ENCODE data around the gene STAT4. TPM values are rescaled to one million over a fixed set of nuclear protein-coding genes. Genes with fewer than 3 reads are reported as not detected.

The STAT4 gene
- total and polyA plus RNA-seq, 4 donors, result 0.85 to 7.9 (median 3.2) TPM

DNA sequence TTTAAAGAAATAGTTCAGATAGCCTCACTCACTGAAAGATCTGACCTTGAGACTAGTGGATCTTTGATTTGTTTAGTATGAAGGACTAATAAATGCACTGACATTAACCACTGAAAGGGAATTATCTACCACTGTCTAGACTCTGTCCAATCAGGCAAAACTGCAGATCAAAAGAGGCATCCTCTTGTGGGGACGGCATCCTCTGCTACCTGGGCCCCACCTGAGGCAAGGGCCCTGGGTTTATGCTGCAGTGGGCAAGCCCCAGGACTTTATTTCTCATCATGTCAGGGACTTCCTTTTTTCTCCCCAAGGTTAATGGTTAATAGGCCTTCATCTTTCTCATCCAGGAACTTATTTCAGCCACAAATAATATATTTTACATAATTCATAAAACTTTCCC, 169.1 kb downstream of the STAT4 start:
- Histone ChIP-seq H3K36me3 (ENCODE audit: control insufficient read depth in 4 of 4, insufficient read depth in 3 of 4, low read depth in 1 of 4, low read length in 3 of 4) (peaks cover 14 to 97% (median 84%) of the 10 kb centered on the region in 4 donors), H3K4me3 (ENCODE audit: low read depth in 1 of 3, low read length in 3 of 3) (no peak overlapping the region), H3K27ac (ENCODE audit: low read depth in 1 of 2, low read length in 2 of 2) (no peak overlapping the region), H3K27me3 (ENCODE audit: control insufficient read depth in 4 of 4, insufficient read depth in 4 of 4, low read length in 3 of 4) (no peaks in the 10 kb centered on the region), H3K9ac (ENCODE audit: low read depth in 1 of 2, low read length in 2 of 2) (no peak overlapping the region), H3K9me3 (ENCODE audit: control insufficient read depth in 4 of 4, low read length in 3 of 4) (no peaks in the 10 kb centered on the region), H3K4me1 (ENCODE audit: control insufficient read depth in 4 of 4, insufficient read depth in 4 of 4, low read length in 3 of 4) (peaks cover 0 to 7% (median 4%) of the 10 kb centered on the region in 4 donors)
- WGBS, result 100% methylated on average over 1 of the region's 1 CpG
- no peak for DNase-seq (ENCODE audit: low spot score)
- no peak for TF ChIP-seq GABPA (IDR thresholded peaks at IDR 0.05 in 1 of 2, conservative IDR thresholded peaks at IDR 0.05 in 1 of 2)
- no peak for TF ChIP-seq HNF4G (IDR thresholded peaks at IDR 0.05)

DNA sequence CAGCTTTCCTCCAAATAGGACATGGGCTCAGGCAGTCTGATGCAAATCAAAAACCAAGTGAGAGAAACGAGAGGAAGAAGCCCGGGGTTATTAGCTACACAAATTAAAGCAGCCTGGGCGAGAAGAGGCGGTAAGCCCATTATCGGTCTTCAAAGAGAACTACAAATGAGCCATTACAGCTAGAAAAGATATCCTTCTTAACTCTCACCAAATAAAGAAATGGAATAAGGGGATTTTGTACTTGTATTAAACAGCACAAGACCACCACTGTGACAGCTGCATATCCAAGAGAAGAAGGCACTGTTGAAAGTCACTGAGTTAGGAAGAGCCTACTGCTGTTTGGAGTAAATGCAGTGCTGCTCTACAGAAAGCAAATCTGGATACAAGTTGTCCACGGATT, 169.5 kb downstream of the STAT4 start:
- no peaks in the 10 kb centered on the region for H3K27me3 ChIP-seq (ENCODE audit: control insufficient read depth in 4 of 4, insufficient read depth in 4 of 4, low read length in 3 of 4)
- H3K36me3 ChIP-seq (ENCODE audit: control insufficient read depth in 4 of 4, insufficient read depth in 3 of 4, low read depth in 1 of 4, low read length in 3 of 4), result peaks cover 15 to 97% (median 87%) of the 10 kb centered on the region in 4 donors
- peaks cover 0 to 4% (median 3%) of the 10 kb centered on the region in 4 donors for H3K4me1 ChIP-seq (ENCODE audit: control insufficient read depth in 4 of 4, insufficient read depth in 4 of 4, low read length in 3 of 4)
- H3K9me3 ChIP-seq (ENCODE audit: control insufficient read depth in 4 of 4, low read length in 3 of 4), result no peaks in the 10 kb centered on the region
- H3K4me3 ChIP-seq (ENCODE audit: low read depth in 1 of 3, low read length in 3 of 3), result no peak overlapping the region
- 95% methylated on average over 6 of the region's 6 CpGs for WGBS
- no peak for DNase-seq (ENCODE audit: low spot score)
- no peak overlapping the region for H3K27ac ChIP-seq (ENCODE audit: low read depth in 1 of 2, low read length in 2 of 2)
- no peak overlapping the region for H3K9ac ChIP-seq (ENCODE audit: low read depth in 1 of 2, low read length in 2 of 2)
- TF ChIP-seq HNF4G (IDR thresholded peaks at IDR 0.05) (no peak), JUND (IDR thresholded peaks at IDR 0.05) (no peak), ATF3 (IDR thresholded peaks at IDR 0.05) (no peak), TAF1 (conservative IDR thresholded peaks at IDR 0.05) (no peak), RAD21 (IDR thresholded peaks at IDR 0.05) (no peak), FOXA2 (IDR thresholded peaks at IDR 0.05) (no peak), GABPA (IDR thresholded peaks at IDR 0.05 in 1 of 2, conservative IDR thresholded peaks at IDR 0.05 in 1 of 2) (no peak)
- TF ChIP-seq, protein P1, sequence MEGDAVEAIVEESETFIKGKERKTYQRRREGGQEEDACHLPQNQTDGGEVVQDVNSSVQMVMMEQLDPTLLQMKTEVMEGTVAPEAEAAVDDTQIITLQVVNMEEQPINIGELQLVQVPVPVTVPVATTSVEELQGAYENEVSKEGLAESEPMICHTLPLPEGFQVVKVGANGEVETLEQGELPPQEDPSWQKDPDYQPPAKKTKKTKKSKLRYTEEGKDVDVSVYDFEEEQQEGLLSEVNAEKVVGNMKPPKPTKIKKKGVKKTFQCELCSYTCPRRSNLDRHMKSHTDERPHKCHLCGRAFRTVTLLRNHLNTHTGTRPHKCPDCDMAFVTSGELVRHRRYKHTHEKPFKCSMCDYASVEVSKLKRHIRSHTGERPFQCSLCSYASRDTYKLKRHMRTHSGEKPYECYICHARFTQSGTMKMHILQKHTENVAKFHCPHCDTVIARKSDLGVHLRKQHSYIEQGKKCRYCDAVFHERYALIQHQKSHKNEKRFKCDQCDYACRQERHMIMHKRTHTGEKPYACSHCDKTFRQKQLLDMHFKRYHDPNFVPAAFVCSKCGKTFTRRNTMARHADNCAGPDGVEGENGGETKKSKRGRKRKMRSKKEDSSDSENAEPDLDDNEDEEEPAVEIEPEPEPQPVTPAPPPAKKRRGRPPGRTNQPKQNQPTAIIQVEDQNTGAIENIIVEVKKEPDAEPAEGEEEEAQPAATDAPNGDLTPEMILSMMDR (IDR thresholded peaks at IDR 0.05; ENCODE audit: low read depth, low read length, missing input control), result no peak

- Histone ChIP-seq H3K9ac (ENCODE audit: low read depth in 1 of 2, low read length in 2 of 2) (no peak overlapping the region), H3K27ac (ENCODE audit: low read depth in 1 of 2, low read length in 2 of 2) (peak overlapping the region; percentile 33 to 59), H3K27me3 (ENCODE audit: control insufficient read depth in 4 of 4, insufficient read depth in 4 of 4, low read length in 3 of 4) (no peaks in the 10 kb centered on the region), H3K9me3 (ENCODE audit: control insufficient read depth in 4 of 4, low read length in 3 of 4) (no peaks in the 10 kb centered on the region), H3K4me3 (ENCODE audit: low read depth in 1 of 3, low read length in 3 of 3) (no peak overlapping the region), H3K4me1 (ENCODE audit: control insufficient read depth in 4 of 4, insufficient read depth in 4 of 4, low read length in 3 of 4) (no peaks in the 10 kb centered on the region), H3K36me3 (ENCODE audit: control insufficient read depth in 4 of 4, insufficient read depth in 3 of 4, low read depth in 1 of 4, low read length in 3 of 4) (peaks cover 20 to 98% (median 90%) of the 10 kb centered on the region in 4 donors)
- WGBS, result 78% methylated on average over 10 of the region's 10 CpGs
- DNase-seq (ENCODE audit: low spot score), result no peak
- TF ChIP-seq SP1 (IDR thresholded peaks at IDR 0.05) (no peak), HNF4G (IDR thresholded peaks at IDR 0.05) (no peak), RXRA (IDR thresholded peaks at IDR 0.05) (no peak), TAF1 (conservative IDR thresholded peaks at IDR 0.05) (no peak), RAD21 (IDR thresholded peaks at IDR 0.05) (no peak), REST (IDR thresholded peaks at IDR 0.05) (no peak), JUND (IDR thresholded peaks at IDR 0.05) (no peak), ZBTB33 (IDR thresholded peaks at IDR 0.05) (no peak), MAX (IDR thresholded peaks at IDR 0.05) (no peak), EGR1 (IDR thresholded peaks at IDR 0.05; ENCODE audit: low read depth in 2 of 2) (no peak), HNF4A (conservative IDR thresholded peaks at IDR 0.05) (no peak), FOXA1 (IDR thresholded peaks at IDR 0.05) (no peak), NR2F2 (IDR thresholded peaks at IDR 0.05) (no peak), GABPA (IDR thresholded peaks at IDR 0.05 in 1 of 2, conservative IDR thresholded peaks at IDR 0.05 in 1 of 2) (no peak), FOXA2 (IDR thresholded peaks at IDR 0.05) (no peak)
- TF ChIP-seq, protein P1 (IDR thresholded peaks at IDR 0.05; ENCODE audit: low read depth, low read length, missing input control), result no peak
Observed at GRCh38 chr2:190980630-190981209, 170.1 kb downstream of the STAT4 start.

All from liver (tissue), 9 donors.